HL-60 (cell line): ENCODE measurements around the gene TMED4.

Experiments used
- GABPA ChIP-seq: IDR thresholded peaks from 2 replicates; pipeline ENCODE4 v1.6.1; 2012; ENCODE audit warnings: low read depth
- POLR2AphosphoS5 ChIP-seq: IDR thresholded peaks from 2 replicates; pipeline ENCODE4 v1.6.1; 2012; ENCODE audit warnings: low read depth
- SPI1 ChIP-seq: IDR thresholded peaks from 2 replicates; pipeline ENCODE4 v1.6.1; 2012; ENCODE audit warnings: low read depth, mild to moderate bottlenecking, borderline replicate concordance
- TF ChIP-seq, protein P1 (sequence below): IDR thresholded peaks from one replicate; pipeline ENCODE4 v1.5.1; 2011; ENCODE audit warnings: low read length, control low read depth, inconsistent platforms; ENCODE audit not compliant: insufficient read depth
- TF ChIP-seq, protein P2 (sequence below): IDR thresholded peaks from 2 replicates; pipeline ENCODE4 v1.6.1; 2012; ENCODE audit warnings: low read depth; ENCODE audit not compliant: insufficient replicate concordance

DNA sequence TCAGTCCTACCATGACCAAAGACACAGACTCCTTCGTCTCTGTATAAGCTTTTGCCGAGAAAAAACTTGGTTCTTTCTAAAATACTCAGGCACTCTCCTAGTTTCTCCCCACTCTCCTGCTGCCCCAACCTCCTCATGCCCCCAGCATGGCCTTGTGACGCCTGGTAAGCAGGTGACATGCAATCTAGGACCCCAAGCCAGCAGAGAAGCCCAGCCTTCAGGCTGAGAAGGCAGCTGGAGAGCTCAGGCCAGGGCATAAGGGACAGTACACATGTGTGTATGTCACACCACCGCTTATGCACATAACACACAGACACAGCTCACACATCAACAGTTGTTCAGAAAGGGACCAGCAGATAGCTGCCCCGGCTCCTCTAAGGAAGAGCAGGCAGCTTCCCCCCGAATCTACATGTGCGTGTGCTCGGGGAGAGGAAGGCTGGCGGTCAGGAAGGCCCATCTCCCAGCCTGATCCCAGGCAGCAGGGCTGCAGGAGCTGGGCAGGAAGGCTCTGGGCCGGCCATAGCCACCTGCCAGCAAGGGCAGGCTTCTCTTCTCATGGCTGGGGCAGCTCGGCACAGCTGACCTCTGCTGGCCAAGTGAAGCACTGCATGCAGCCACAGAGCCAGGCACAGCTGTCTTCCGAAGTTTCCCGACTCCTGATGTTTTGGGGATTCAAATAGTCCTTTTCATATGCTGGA lies 16.8 kb downstream of the TMED4 start:
- TF ChIP-seq, protein P1, sequence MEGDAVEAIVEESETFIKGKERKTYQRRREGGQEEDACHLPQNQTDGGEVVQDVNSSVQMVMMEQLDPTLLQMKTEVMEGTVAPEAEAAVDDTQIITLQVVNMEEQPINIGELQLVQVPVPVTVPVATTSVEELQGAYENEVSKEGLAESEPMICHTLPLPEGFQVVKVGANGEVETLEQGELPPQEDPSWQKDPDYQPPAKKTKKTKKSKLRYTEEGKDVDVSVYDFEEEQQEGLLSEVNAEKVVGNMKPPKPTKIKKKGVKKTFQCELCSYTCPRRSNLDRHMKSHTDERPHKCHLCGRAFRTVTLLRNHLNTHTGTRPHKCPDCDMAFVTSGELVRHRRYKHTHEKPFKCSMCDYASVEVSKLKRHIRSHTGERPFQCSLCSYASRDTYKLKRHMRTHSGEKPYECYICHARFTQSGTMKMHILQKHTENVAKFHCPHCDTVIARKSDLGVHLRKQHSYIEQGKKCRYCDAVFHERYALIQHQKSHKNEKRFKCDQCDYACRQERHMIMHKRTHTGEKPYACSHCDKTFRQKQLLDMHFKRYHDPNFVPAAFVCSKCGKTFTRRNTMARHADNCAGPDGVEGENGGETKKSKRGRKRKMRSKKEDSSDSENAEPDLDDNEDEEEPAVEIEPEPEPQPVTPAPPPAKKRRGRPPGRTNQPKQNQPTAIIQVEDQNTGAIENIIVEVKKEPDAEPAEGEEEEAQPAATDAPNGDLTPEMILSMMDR: peak; percentile 97
- TF ChIP-seq, protein P2, sequence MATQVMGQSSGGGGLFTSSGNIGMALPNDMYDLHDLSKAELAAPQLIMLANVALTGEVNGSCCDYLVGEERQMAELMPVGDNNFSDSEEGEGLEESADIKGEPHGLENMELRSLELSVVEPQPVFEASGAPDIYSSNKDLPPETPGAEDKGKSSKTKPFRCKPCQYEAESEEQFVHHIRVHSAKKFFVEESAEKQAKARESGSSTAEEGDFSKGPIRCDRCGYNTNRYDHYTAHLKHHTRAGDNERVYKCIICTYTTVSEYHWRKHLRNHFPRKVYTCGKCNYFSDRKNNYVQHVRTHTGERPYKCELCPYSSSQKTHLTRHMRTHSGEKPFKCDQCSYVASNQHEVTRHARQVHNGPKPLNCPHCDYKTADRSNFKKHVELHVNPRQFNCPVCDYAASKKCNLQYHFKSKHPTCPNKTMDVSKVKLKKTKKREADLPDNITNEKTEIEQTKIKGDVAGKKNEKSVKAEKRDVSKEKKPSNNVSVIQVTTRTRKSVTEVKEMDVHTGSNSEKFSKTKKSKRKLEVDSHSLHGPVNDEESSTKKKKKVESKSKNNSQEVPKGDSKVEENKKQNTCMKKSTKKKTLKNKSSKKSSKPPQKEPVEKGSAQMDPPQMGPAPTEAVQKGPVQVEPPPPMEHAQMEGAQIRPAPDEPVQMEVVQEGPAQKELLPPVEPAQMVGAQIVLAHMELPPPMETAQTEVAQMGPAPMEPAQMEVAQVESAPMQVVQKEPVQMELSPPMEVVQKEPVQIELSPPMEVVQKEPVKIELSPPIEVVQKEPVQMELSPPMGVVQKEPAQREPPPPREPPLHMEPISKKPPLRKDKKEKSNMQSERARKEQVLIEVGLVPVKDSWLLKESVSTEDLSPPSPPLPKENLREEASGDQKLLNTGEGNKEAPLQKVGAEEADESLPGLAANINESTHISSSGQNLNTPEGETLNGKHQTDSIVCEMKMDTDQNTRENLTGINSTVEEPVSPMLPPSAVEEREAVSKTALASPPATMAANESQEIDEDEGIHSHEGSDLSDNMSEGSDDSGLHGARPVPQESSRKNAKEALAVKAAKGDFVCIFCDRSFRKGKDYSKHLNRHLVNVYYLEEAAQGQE: no peak
- TF ChIP-seq GABPA (no peak), POLR2AphosphoS5 (no peak; the same call in 1 of the 2 replicates), SPI1 (no peak)
